Thyroid gland (tissue), 4 donors: ENCODE measurements around the gene GDPD1.
"Not testable (repeated sequence)": the region's sequence is repeated elsewhere in the genome, so short reads cannot be mapped to it uniquely, and the experiment has no call there.

ENCODE experiments used
- POLR2A ChIP-seq, 2 donors: fragments of 450-650 bp; IDR thresholded peaks; one replicate each; pipeline ENCODE4 v1.6.1; 2017; ENCODE audit warnings: antibody characterized with exemption in 2 of 2, mild to moderate bottlenecking in 2 of 2, moderate library complexity in 1 of 2
- TF ChIP-seq, protein P1 (sequence below), 6 experiments: fragments of 200-600 bp in 3 of 6; fragments of 450-650 bp in 3 of 6; sonication (generic) in 3 of 6; IDR thresholded peaks; one replicate each; pipeline ENCODE4 v1.5.1; 2016 to 2019; ENCODE audit warnings: antibody characterized with exemption in 6 of 6, mild to moderate bottlenecking in 2 of 6, inconsistent platforms in 1 of 6, moderate library complexity in 1 of 6

DNA sequence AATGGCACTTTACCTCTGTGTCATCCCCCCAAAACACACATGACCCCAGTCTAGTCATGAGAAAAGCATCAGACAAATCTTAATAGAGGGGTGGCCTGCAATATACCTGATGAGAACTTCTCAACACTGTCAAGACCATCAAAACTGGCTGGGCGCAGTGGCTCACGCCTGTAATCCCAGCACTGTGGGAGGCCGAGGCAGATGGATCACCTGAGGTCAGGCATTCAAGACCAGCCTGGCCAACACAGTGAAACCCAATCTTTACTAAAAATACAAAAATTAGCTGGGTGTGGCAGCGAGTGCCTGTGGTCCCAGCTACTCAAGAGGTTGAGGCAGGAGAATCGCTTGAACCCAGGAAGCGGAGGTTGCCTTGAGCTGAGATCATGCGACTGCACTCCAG lies 91.2 kb downstream of the GDPD1 start:
- TF ChIP-seq, protein P1, sequence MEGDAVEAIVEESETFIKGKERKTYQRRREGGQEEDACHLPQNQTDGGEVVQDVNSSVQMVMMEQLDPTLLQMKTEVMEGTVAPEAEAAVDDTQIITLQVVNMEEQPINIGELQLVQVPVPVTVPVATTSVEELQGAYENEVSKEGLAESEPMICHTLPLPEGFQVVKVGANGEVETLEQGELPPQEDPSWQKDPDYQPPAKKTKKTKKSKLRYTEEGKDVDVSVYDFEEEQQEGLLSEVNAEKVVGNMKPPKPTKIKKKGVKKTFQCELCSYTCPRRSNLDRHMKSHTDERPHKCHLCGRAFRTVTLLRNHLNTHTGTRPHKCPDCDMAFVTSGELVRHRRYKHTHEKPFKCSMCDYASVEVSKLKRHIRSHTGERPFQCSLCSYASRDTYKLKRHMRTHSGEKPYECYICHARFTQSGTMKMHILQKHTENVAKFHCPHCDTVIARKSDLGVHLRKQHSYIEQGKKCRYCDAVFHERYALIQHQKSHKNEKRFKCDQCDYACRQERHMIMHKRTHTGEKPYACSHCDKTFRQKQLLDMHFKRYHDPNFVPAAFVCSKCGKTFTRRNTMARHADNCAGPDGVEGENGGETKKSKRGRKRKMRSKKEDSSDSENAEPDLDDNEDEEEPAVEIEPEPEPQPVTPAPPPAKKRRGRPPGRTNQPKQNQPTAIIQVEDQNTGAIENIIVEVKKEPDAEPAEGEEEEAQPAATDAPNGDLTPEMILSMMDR (IDR thresholded peaks at IDR 0.05), result not testable (repeated sequence)
- not testable (repeated sequence) for TF ChIP-seq POLR2A (IDR thresholded peaks at IDR 0.05)
